Loucy (cell line): Measurements from ENCODE around the gene TMIGD2.
A peak's percentile ranks its signal among the peaks of the same experiment; 100 is the strongest.
"Not testable (repeated sequence)": the region's sequence is repeated elsewhere in the genome, so short reads cannot be mapped to it uniquely, and the experiment has no call there.

Experiments
- H2AFZ ChIP-seq: fragments of 200-600 bp; sonication (generic); 2 replicates; pipeline ENCODE4 v1.6.0; 2016; ENCODE audit warnings: antibody characterized with exemption, mild to moderate bottlenecking, low read length, moderate library complexity
- H3F3A ChIP-seq: fragments of 200-600 bp; 2 replicates; pipeline ENCODE4 v1.6.0; 2016; ENCODE audit warnings: antibody characterized with exemption, low read depth, mild to moderate bottlenecking
- H3K27me3 ChIP-seq: fragments of 200-600 bp; sonication (generic); 2 replicates; pipeline ENCODE4 v1.6.1; 2014; ENCODE audit warnings: low read length, mild to moderate bottlenecking; ENCODE audit not compliant: insufficient read depth, poor library complexity, severe bottlenecking
- H3K36me3 ChIP-seq: fragments of 200-600 bp; sonication (generic); 2 replicates; pipeline ENCODE4 v1.6.1; 2016; ENCODE audit warnings: low read length; ENCODE audit not compliant: insufficient read depth
- H3K4me1 ChIP-seq: fragments of 200-600 bp; sonication (generic); 2 replicates; pipeline ENCODE4 v1.5.1; 2014; ENCODE audit warnings: low read length, mild to moderate bottlenecking; ENCODE audit not compliant: insufficient read depth, poor library complexity, severe bottlenecking
- H3K4me2 ChIP-seq: fragments of 200-600 bp; sonication (generic); 2 replicates; pipeline ENCODE4 v1.6.0; 2014; ENCODE audit warnings: antibody characterized with exemption, low read length, low read depth, mild to moderate bottlenecking; ENCODE audit not compliant: poor library complexity, severe bottlenecking
- H3K4me3 ChIP-seq: fragments of 200-600 bp; sonication (generic); 2 replicates; pipeline ENCODE4 v1.5.1; 2014; ENCODE audit warnings: low read length, mild to moderate bottlenecking, mixed read lengths; ENCODE audit not compliant: poor library complexity, severe bottlenecking
- H3K79me2 ChIP-seq: fragments of 200-600 bp; sonication (generic); 2 replicates; pipeline ENCODE4 v1.6.1; 2014; ENCODE audit warnings: low read length; ENCODE audit not compliant: insufficient read depth
- H3K9ac ChIP-seq: fragments of 200-600 bp; sonication (generic); 2 replicates; pipeline ENCODE4 v1.6.0; 2014; ENCODE audit warnings: mild to moderate bottlenecking, low read depth, low read length, moderate library complexity; ENCODE audit not compliant: poor library complexity, severe bottlenecking
- H3K9me2 ChIP-seq: fragments of 200-600 bp; sonication (generic); replicated peaks from 2 replicates; pipeline ENCODE4 v1.6.1; 2016; ENCODE audit warnings: low read depth, low read length, mixed read lengths
- H3K9me3 ChIP-seq: fragments of 200-600 bp; sonication (generic); 2 replicates; pipeline ENCODE4 v1.6.1; 2014; ENCODE audit warnings: mild to moderate bottlenecking, antibody characterized with exemption, low read length, low read depth; ENCODE audit not compliant: insufficient read depth
- H4K20me1 ChIP-seq: fragments of 200-600 bp; sonication (generic); 2 replicates; pipeline ENCODE4 v1.6.0; 2014; ENCODE audit warnings: antibody characterized with exemption, low read length, mild to moderate bottlenecking; ENCODE audit not compliant: insufficient read depth, poor library complexity, severe bottlenecking
- EZH2phosphoT487 ChIP-seq: fragments of 200-600 bp; IDR thresholded peaks from 2 replicates; pipeline ENCODE4 v1.6.1; 2018; ENCODE audit warnings: antibody characterized with exemption, mild to moderate bottlenecking, moderate library complexity, borderline replicate concordance
- TF ChIP-seq, protein P1 (sequence below): fragments of 200-600 bp; sonication (generic); conservative IDR thresholded peaks from 2 replicates; pipeline ENCODE4 v1.5.1; 2014; ENCODE audit warnings: mild to moderate bottlenecking, antibody characterized with exemption, low read length

The TMIGD2 gene

GRCh38 chr19:4278419-4279266, 23.5 kb downstream of the TMIGD2 start, which contains the start of gene SHD:
TSS of gene SHD (plus strand) at chr19:4279266. CDS start at chr19:4280064, 798 bp downstream.
- Histone ChIP-seq H4K20me1 (no peaks in the 10 kb centered on the region), H3K4me3 (peak within 1 kb of the TSS; percentile 66), H3K36me3 (no peaks in the 10 kb centered on the region), H3K9me2 (no peaks in the 10 kb centered on the region), H3K79me2 (no peaks in the 10 kb centered on the region), H3K4me2 (peak within 1 kb of the TSS; percentile 81), H3K4me1 (peaks cover 6% of the 10 kb centered on the region), H3K9me3 (no peaks in the 10 kb centered on the region), H2AFZ (peak within 1 kb of the TSS; percentile 17), H3F3A (no peaks in the 10 kb centered on the region), H3K27me3 (no peaks in the 10 kb centered on the region), H3K9ac (peak within 1 kb of the TSS; percentile 52)
- TF ChIP-seq, protein P1, sequence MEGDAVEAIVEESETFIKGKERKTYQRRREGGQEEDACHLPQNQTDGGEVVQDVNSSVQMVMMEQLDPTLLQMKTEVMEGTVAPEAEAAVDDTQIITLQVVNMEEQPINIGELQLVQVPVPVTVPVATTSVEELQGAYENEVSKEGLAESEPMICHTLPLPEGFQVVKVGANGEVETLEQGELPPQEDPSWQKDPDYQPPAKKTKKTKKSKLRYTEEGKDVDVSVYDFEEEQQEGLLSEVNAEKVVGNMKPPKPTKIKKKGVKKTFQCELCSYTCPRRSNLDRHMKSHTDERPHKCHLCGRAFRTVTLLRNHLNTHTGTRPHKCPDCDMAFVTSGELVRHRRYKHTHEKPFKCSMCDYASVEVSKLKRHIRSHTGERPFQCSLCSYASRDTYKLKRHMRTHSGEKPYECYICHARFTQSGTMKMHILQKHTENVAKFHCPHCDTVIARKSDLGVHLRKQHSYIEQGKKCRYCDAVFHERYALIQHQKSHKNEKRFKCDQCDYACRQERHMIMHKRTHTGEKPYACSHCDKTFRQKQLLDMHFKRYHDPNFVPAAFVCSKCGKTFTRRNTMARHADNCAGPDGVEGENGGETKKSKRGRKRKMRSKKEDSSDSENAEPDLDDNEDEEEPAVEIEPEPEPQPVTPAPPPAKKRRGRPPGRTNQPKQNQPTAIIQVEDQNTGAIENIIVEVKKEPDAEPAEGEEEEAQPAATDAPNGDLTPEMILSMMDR: no peak
- TF ChIP-seq EZH2phosphoT487: no peak

DNA sequence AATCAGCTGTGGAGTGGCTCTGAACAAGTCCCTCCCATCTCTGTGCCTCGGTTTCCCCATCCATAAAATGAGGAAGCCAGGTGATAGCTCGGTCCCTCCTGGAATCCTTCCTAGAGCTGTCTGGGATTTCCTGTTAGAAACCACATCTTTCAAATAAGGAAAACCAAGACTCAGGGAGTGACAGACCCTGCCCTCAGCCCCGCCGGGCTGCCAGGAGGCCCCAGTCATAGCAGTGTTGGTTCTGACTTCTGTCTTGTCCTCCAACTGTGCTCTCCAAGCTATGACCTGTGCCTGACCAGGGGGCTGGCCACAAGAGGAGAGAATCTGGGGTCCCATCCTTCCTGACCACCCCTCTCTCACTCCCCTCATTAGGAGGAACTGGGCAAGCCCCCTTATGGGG, 24.2 kb downstream of the TMIGD2 start:
- H3K4me3 ChIP-seq: no peak overlapping the region
- peaks cover 6% of the 10 kb centered on the region for H3K4me1 ChIP-seq
- no peaks in the 10 kb centered on the region for H3K79me2 ChIP-seq
- no peaks in the 10 kb centered on the region for H3K9me3 ChIP-seq
- H3K27me3 ChIP-seq: no peaks in the 10 kb centered on the region
- H3K36me3 ChIP-seq: no peaks in the 10 kb centered on the region
- H3F3A ChIP-seq: no peaks in the 10 kb centered on the region
- TF ChIP-seq EZH2phosphoT487: no peak
- TF ChIP-seq, protein P1: no peak
- H3K9me2 ChIP-seq: no peaks in the 10 kb centered on the region
- H2AFZ ChIP-seq: no peak overlapping the region
- H3K9ac ChIP-seq: peak overlapping the region; percentile 42
- H4K20me1 ChIP-seq: no peaks in the 10 kb centered on the region
- H3K4me2 ChIP-seq: peak overlapping the region; percentile 81

GRCh38 chr19:4277191-4277696, 24.9 kb downstream of the TMIGD2 start:
- Histone ChIP-seq H3K4me3 (no peak overlapping the region), H2AFZ (no peak overlapping the region), H3K9ac (no peak overlapping the region), H3K4me1 (peaks cover 6% of the 10 kb centered on the region), H3K4me2 (no peak overlapping the region), H3K27me3 (no peaks in the 10 kb centered on the region), H3K36me3 (no peaks in the 10 kb centered on the region), H4K20me1 (no peaks in the 10 kb centered on the region), H3K79me2 (no peaks in the 10 kb centered on the region), H3K9me2 (no peaks in the 10 kb centered on the region), H3K9me3 (no peaks in the 10 kb centered on the region), H3F3A (no peaks in the 10 kb centered on the region)
- TF ChIP-seq, protein P1: no peak
- TF ChIP-seq EZH2phosphoT487: no peak

GRCh38 chr19:4274321-4274686, 27.9 kb downstream of the TMIGD2 start:
- not testable (repeated sequence) for H3F3A ChIP-seq, H3K4me2 ChIP-seq, H3K36me3 ChIP-seq, H3K9me2 ChIP-seq, H2AFZ ChIP-seq, H3K79me2 ChIP-seq, H3K9ac ChIP-seq, H3K9me3 ChIP-seq, H4K20me1 ChIP-seq, H3K4me1 ChIP-seq, H3K27me3 ChIP-seq, H3K4me3 ChIP-seq
